CD14-positive monocyte (primary cell): ENCODE results near the gene SNX12. TPM values are rescaled to one million over a fixed set of nuclear protein-coding genes. Genes with fewer than 3 reads are reported as not detected.

ENCODE experiments used
- DNase-seq, 3 donors: peaks; one replicate each; pipeline ENCODE4 v3.0.0-alpha.2; 2011 to 2022
- H2AFZ ChIP-seq: 2 replicates; pipeline ENCODE4 v1.6.0; 2012; ENCODE audit warnings: mild to moderate bottlenecking, low read depth, low read length, inconsistent platforms; ENCODE audit not compliant: insufficient read depth, poor library complexity, severe bottlenecking
- H3K27ac ChIP-seq, 2 donors: 1 replicate in 1 of 2; 2 replicates in 1 of 2; pipeline ENCODE4 v1.5.1; 2012 to 2013; ENCODE audit warnings: low read length in 2 of 2, control low read depth in 1 of 2, inconsistent platforms in 1 of 2, low read depth in 1 of 2, mild to moderate bottlenecking in 1 of 2
- H3K27me3 ChIP-seq, 2 donors: one replicate each; pipeline versions ENCODE4 v1.6.0 to v1.6.1; 2011 to 2013; ENCODE audit warnings: low read length in 2 of 2; ENCODE audit not compliant: control insufficient read depth in 2 of 2, insufficient read depth in 2 of 2
- H3K36me3 ChIP-seq, 2 donors: replicated peaks in 1 of 2; 1 replicate in 1 of 2; 2 replicates in 1 of 2; pipeline versions ENCODE4 v1.5.1 to v1.6.1; 2012 to 2013; ENCODE audit warnings: low read length in 2 of 2, control low read depth in 1 of 2, inconsistent platforms in 1 of 2, mild to moderate bottlenecking in 1 of 2; ENCODE audit not compliant: insufficient read depth in 2 of 2, control insufficient read depth in 1 of 2
- H3K4me1 ChIP-seq, 2 donors: 1 replicate in 1 of 2; 2 replicates in 1 of 2; pipeline versions ENCODE4 v1.5.1 to v1.6.1; 2012 to 2013; ENCODE audit warnings: low read length in 2 of 2, control low read depth in 1 of 2, inconsistent platforms in 1 of 2, mild to moderate bottlenecking in 1 of 2, moderate library complexity in 1 of 2; ENCODE audit not compliant: insufficient read depth in 2 of 2, control insufficient read depth in 1 of 2
- H3K4me2 ChIP-seq: replicated peaks from 2 replicates; pipeline ENCODE3; 2012; ENCODE audit warnings: low read length, moderate library complexity, mild to moderate bottlenecking; ENCODE audit not compliant: poor library complexity, severe bottlenecking; ENCODE audit errors: extremely low read depth
- H3K4me3 ChIP-seq, 3 experiments: fragments of 200-600 bp in 1 of 3; sonication (generic) in 1 of 3; replicated peaks in 1 of 3; 1 replicate in 2 of 3; 2 replicates in 1 of 3; pipeline ENCODE4 v1.5.1; 2011 to 2013; ENCODE audit warnings: low read length in 3 of 3, mild to moderate bottlenecking in 3 of 3, control low read depth in 2 of 3, low read depth in 2 of 3, inconsistent platforms in 1 of 3, moderate library complexity in 1 of 3
- H3K79me2 ChIP-seq: 2 replicates; pipeline ENCODE4 v1.6.0; 2012; ENCODE audit warnings: mild to moderate bottlenecking, control low read depth, inconsistent platforms, low read length, moderate library complexity; ENCODE audit not compliant: insufficient read depth
- H3K9ac ChIP-seq: 2 replicates; pipeline ENCODE4 v1.6.0; 2017; ENCODE audit warnings: low read length, mild to moderate bottlenecking; ENCODE audit not compliant: insufficient read depth, poor library complexity, severe bottlenecking
- H3K9me3 ChIP-seq, 2 donors: replicated peaks in 1 of 2; 1 replicate in 1 of 2; 2 replicates in 1 of 2; pipeline versions ENCODE4 v1.5.1 to v1.6.1; 2012 to 2013; ENCODE audit warnings: low read length in 2 of 2, control low read depth in 1 of 2; ENCODE audit not compliant: control insufficient read depth in 1 of 2, insufficient read depth in 1 of 2
- H4K20me1 ChIP-seq: 2 replicates; pipeline ENCODE4 v1.6.0; 2012; ENCODE audit warnings: mild to moderate bottlenecking, low read length, control low read depth, moderate library complexity; ENCODE audit not compliant: insufficient read depth
- H3K27ac Mint-ChIP-seq, 7 donors: one replicate each; pipeline ENCODE4 v1.8.0; 2020; ENCODE audit warnings: mild to moderate bottlenecking in 7 of 7, mixed read lengths in 7 of 7, moderate library complexity in 6 of 7, inconsistent platforms in 2 of 7
- H3K27me3 Mint-ChIP-seq, 3 donors: one replicate each; pipeline ENCODE4 v1.8.0; 2021 to 2022; ENCODE audit warnings: low read depth in 3 of 3, mild to moderate bottlenecking in 3 of 3, mixed read lengths in 3 of 3, moderate library complexity in 3 of 3, inconsistent platforms in 1 of 3
- H3K36me3 Mint-ChIP-seq, 2 donors: one replicate each; pipeline ENCODE4 v1.8.0; 2020; ENCODE audit warnings: mixed read lengths in 2 of 2, inconsistent platforms in 1 of 2, mild to moderate bottlenecking in 1 of 2
- H3K4me1 Mint-ChIP-seq: one replicate; pipeline ENCODE4 v1.8.0; 2020; ENCODE audit warnings: mild to moderate bottlenecking, mixed read lengths
- H3K4me3 Mint-ChIP-seq, 2 donors: one replicate each; pipeline ENCODE4 v1.8.0; 2020; ENCODE audit warnings: mild to moderate bottlenecking in 2 of 2, mixed read lengths in 2 of 2, moderate library complexity in 1 of 2
- H3K9me3 Mint-ChIP-seq, 7 donors: one replicate each; pipeline ENCODE4 v1.8.0; 2020 to 2022; ENCODE audit warnings: mixed read lengths in 7 of 7, mild to moderate bottlenecking in 6 of 7, moderate library complexity in 6 of 7, inconsistent platforms in 2 of 7
- WGBS: methylation state at CpG from one replicate; pipeline ENCODE4 v1.1.5; 2013; ENCODE audit warnings: missing lambda C conversion rate; ENCODE audit not compliant: insufficient coverage; 5-methylcytosine and 5-hydroxymethylcytosine counted together
- intact Hi-C, 2 donors: fragments of 100-400 bp; cut with micrococcal nuclease; formaldehyde crosslinking; loops; one replicate each; pipeline versions ENCODE4 v1.15.0 to v1.15.1; 2023
- polyA plus RNA-seq, 3 donors: library from polyadenylated mRNA; depleted of rRNA in 1 of 3; unstranded in 2 of 3; stranded (reverse) in 1 of 3; fragments of 300-500 nt in 2 of 3; fragments of >200 nt in 1 of 3; fragmentation: Illumina TruSeq in 2 of 3; gene quantifications; 1 replicate in 2 of 3; 2 replicates in 1 of 3; pipeline ENCODE4 v1.2.3, GENCODE V29; 2012 to 2021
- TF ChIP-seq, protein P1 (sequence below): fragments of 200-600 bp; IDR thresholded peaks from one replicate; pipeline ENCODE4 v1.8.0; 2022; ENCODE audit warnings: antibody characterized with exemption, mild to moderate bottlenecking

SNX12 gene
- polyA plus RNA-seq, 3 donors: 4.2 to 12.9 (median 5.0) TPM

DNA sequence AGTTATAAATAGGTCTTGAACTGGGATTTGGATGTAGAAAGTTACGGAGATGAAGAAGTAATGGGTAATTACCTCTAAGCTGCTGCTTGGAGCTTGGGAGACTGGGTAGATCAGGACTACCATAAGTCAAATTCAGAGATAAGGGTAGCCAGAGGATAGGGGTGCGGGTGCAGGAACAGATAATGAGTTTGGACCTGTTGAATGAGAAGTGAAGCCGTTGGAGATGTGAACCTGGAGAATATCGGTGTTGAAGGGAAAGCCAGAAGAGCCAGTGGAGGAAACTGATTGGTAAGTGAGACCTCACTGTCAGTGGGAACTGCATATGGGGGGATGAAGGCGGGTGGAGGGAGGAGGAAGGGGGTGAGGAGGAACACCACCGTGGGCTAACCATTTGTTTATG, 26.9 kb upstream of the SNX12 start:
- H3K4me1 ChIP-seq: peaks cover 23 to 29% of the 10 kb centered on the region in 2 donors
- peak overlapping the region; percentile 92 to 98 for H3K4me3 Mint-ChIP-seq
- H3K36me3 ChIP-seq: no peaks in the 10 kb centered on the region
- H3K9me3 Mint-ChIP-seq: peaks cover 0 to 6% (median 0%) of the 10 kb centered on the region in 7 donors
- DNase-seq: no peak
- peaks cover 4 to 5% of the 10 kb centered on the region in 2 donors for H3K36me3 Mint-ChIP-seq
- peak overlapping the region; percentile 80 for H3K4me2 ChIP-seq
- H2AFZ ChIP-seq: peak overlapping the region; percentile 81
- peak overlapping the region; percentile 53 to 85 (median 83) for H3K4me3 ChIP-seq
- H3K27me3 ChIP-seq: no peaks in the 10 kb centered on the region
- 100% methylated on average over 1 of the region's 6 CpGs for WGBS
- H3K4me1 Mint-ChIP-seq: peaks cover 20% of the 10 kb centered on the region
- TF ChIP-seq, protein P1, sequence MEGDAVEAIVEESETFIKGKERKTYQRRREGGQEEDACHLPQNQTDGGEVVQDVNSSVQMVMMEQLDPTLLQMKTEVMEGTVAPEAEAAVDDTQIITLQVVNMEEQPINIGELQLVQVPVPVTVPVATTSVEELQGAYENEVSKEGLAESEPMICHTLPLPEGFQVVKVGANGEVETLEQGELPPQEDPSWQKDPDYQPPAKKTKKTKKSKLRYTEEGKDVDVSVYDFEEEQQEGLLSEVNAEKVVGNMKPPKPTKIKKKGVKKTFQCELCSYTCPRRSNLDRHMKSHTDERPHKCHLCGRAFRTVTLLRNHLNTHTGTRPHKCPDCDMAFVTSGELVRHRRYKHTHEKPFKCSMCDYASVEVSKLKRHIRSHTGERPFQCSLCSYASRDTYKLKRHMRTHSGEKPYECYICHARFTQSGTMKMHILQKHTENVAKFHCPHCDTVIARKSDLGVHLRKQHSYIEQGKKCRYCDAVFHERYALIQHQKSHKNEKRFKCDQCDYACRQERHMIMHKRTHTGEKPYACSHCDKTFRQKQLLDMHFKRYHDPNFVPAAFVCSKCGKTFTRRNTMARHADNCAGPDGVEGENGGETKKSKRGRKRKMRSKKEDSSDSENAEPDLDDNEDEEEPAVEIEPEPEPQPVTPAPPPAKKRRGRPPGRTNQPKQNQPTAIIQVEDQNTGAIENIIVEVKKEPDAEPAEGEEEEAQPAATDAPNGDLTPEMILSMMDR: no peak
- intact Hi-C loops: loop anchor here (5.0 to 10.0 kb wide), 2 partner anchors 80 to 87 kb away; no protein-coding TSS in a partner anchor
- H3K27ac ChIP-seq: no peak overlapping the region
- no peak overlapping the region for H3K9ac ChIP-seq
- H3K27ac Mint-ChIP-seq: peak overlapping the region in 2 of 7 donors; percentile 93 to 94
- H3K79me2 ChIP-seq: no peaks in the 10 kb centered on the region
- peaks cover 0 to 18% (median 5%) of the 10 kb centered on the region in 3 donors for H3K27me3 Mint-ChIP-seq
- H4K20me1 ChIP-seq: no peaks in the 10 kb centered on the region
- H3K9me3 ChIP-seq: no peaks in the 10 kb centered on the region

DNA sequence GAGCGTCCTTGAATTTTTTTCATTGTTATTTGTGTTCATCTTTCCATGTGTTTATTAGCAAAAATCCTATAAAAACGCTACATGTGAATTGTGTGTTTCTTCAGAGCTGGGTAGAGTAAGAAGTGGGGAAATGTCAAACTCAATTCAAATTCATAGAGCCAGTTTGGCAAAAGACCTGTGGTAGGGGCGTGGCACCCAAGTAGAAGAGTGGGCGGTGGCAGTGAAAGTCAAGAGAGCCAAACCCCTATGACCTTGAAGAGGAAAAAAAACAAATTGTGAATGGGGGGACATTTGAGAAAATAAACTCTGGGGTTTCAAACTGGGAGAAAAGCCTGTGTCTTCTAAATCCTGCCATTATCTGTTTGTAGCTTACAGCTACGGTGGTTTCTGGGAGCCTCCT, 23.1 kb upstream of the SNX12 start:
- TF ChIP-seq, protein P1: no peak
- Histone ChIP-seq H3K9me3 (no peaks in the 10 kb centered on the region), H3K4me2 (no peak overlapping the region), H3K9ac (no peak overlapping the region), H3K27ac (no peak overlapping the region), H2AFZ (no peak overlapping the region), H4K20me1 (no peaks in the 10 kb centered on the region), H3K27me3 (no peaks in the 10 kb centered on the region), H3K4me3 (no peak overlapping the region), H3K4me1 (peaks cover 5 to 7% of the 10 kb centered on the region in 2 donors), H3K36me3 (no peaks in the 10 kb centered on the region), H3K79me2 (no peaks in the 10 kb centered on the region)
- H3K27ac Mint-ChIP-seq: no peak overlapping the region
- no peak for DNase-seq
- intact Hi-C loops: loop anchor here in 1 of 2 donors (10.0 kb wide), 1 partner anchor 84 kb away; no protein-coding TSS in a partner anchor
- peaks cover 4% of the 10 kb centered on the region for H3K4me1 Mint-ChIP-seq
- H3K27me3 Mint-ChIP-seq: peaks cover 0 to 8% (median 5%) of the 10 kb centered on the region in 3 donors
- no CpG with 5 or more reads among the region's 5 CpGs for WGBS
- H3K9me3 Mint-ChIP-seq: peaks cover 0 to 4% (median 0%) of the 10 kb centered on the region in 7 donors
- no peak overlapping the region for H3K4me3 Mint-ChIP-seq
- no peaks in the 10 kb centered on the region for H3K36me3 Mint-ChIP-seq
